ENCODE data around the gene STX4. TPM values are rescaled to one million over a fixed set of nuclear protein-coding genes. Genes with fewer than 3 reads are reported as not detected.
A peak's percentile ranks its signal among the peaks of the same experiment; 100 is the strongest.
"Not testable (repeated sequence)": the region's sequence is repeated elsewhere in the genome, so short reads cannot be mapped to it uniquely, and the experiment has no call there.

Gene STX4
- total RNA-seq, 2 experiments from 2014 or later: 29.2 to 35.9 TPM

DNA sequence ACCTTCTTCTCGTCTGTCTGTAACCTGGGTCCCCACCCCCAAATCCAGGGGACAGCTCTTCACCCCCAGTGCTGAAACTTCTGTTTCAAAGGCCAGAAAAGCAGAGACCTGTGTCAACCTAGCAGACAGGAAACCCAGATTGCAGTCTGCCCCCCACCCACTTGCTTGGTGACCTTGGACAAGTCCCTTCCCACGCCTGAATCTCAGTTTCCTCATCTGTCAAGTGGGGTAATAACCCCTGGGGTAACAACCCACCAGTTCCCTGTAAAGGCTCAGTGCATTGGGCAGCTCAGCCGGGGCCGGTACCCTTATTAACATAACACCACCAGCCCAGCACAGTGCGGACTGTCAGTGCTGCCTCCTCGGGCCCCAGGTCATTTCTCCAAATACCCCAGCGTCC is 24.2 kb upstream of the STX4 start:
- ChIA-PET POLR2A (no interaction called here), CTCF (interaction anchor here (0.6 to 1.0 kb wide), 2 partner anchors 24 to 35 kb away, joined by 3 read pairs; partner anchors contain the start of gene HSD3B7)
- ATAC-seq (no peak), DNase-seq (no peak)
- intact Hi-C loops (cut with DNase I, micrococcal nuclease): no loop called here
- H3K4me1 Mint-ChIP-seq: peaks cover 12% of the 10 kb centered on the region
- no peak overlapping the region for H3K4me3 Mint-ChIP-seq
- H3K27ac Mint-ChIP-seq: no peak overlapping the region
- peaks cover 11% of the 10 kb centered on the region for H3K27me3 Mint-ChIP-seq
- no peaks in the 10 kb centered on the region for H3K9me3 Mint-ChIP-seq (ENCODE audit: low read depth)
- no peaks in the 10 kb centered on the region for H3K36me3 Mint-ChIP-seq (ENCODE audit: low read depth)

DNA sequence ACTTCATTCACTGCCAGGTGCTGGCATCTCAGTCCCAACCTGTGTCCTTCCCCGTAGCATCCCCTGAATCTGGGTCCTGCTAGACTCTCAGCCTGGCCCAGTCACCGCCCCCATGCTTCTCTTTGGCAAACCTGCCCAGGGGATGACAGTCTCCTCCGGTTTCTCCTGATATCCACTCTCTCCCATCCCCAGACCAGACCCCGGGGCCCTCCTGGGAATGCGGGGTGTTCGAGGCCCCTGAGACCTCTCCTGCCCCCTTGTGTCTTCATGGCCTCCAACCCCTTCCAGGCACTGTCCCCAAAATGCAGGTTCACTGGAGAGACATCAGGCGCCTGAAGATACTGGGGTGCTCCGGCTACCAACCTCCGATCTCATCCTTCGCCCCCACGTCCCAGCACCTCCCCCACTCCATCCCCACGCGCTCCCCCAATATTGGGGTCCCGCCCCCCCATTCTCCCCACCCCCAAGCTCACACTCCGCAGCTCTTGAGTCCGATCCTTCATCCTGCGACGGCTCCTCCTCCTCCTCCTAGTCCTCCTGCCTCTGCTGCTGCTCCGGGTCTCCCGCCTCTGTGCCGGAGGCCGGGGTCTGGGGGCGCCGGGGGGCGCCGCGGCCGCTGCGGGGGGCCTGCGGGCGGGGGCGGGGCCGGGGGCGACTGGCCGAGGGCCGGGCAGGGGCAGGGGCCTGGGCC is 23.3 kb upstream of the STX4 start:
- Mint-ChIP-seq H3K36me3 (ENCODE audit: low read depth) (no peaks in the 10 kb centered on the region), H3K27me3 (peaks cover 11% of the 10 kb centered on the region), H3K27ac (peak overlapping the region; percentile 17), H3K9me3 (ENCODE audit: low read depth) (no peaks in the 10 kb centered on the region), H3K4me1 (peaks cover 12% of the 10 kb centered on the region), H3K4me3 (peak overlapping the region; percentile 49)
- intact Hi-C loops (cut with DNase I, micrococcal nuclease): no loop called here
- ATAC-seq (peak; percentile 10), DNase-seq (no peak)
- ChIA-PET POLR2A (interaction anchor here (0.7 kb wide), 1 partner anchor 64 kb away, joined by 3 read pairs; the partner anchor contains the start of genes ZNF646 and ZNF668), CTCF (no interaction called here)

DNA sequence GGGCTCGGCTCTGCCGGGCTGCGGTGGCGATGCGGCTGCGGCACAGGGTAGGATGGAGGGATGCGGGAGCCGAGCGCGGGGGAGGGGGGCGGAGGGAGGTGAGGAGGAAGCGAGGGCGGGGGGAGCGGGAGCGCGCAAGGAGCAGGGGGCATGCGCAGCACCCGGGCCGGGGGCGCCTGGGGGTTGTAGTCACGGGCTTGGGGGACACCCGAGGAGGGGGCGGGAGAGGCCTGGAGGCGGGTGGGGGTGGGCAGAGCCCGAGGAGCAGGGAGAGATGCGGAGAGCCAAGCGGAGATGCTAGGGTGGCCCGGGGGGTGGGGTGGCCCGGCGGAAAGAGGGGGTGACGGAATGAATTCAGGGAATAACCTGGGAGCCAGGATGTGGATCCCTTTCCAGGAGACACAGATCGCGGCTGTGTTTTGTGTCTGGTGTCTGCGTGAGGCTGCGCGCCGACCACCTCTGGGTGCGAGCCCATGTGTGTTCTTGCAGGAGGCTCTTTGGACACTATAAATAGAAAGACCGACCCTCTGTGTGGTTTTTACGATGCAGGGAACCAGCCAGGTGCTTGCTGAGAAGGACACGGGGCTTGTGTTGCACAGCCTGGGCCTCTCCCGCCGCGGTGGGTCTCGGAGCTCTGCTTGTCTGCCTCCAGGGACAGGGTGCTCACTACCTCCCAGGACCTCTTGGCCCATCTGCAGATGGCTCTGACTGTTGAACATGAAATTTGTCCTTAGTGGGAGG is 22.6 kb upstream of the STX4 start, which contains the start of gene STX1B:
Gene STX1B (minus strand): TSS at position 54 of the 741 bp plus-strand sequence. CDS start 242 bp downstream, outside the sequence.
- ChIA-PET POLR2A (no interaction called here), CTCF (no interaction called here)
- no peaks in the 10 kb centered on the region for H3K36me3 Mint-ChIP-seq (ENCODE audit: low read depth)
- peaks cover 12% of the 10 kb centered on the region for H3K4me1 Mint-ChIP-seq
- ATAC-seq: peak; percentile 59
- DNase-seq: peak; percentile 75
- peak within 1 kb of the TSS; percentile 61 for H3K4me3 Mint-ChIP-seq
- peak within 1 kb of the TSS; percentile 17 for H3K27ac Mint-ChIP-seq
- no peaks in the 10 kb centered on the region for H3K9me3 Mint-ChIP-seq (ENCODE audit: low read depth)
- peaks cover 11% of the 10 kb centered on the region for H3K27me3 Mint-ChIP-seq
- intact Hi-C loops (cut with DNase I, micrococcal nuclease): no loop called here

DNA sequence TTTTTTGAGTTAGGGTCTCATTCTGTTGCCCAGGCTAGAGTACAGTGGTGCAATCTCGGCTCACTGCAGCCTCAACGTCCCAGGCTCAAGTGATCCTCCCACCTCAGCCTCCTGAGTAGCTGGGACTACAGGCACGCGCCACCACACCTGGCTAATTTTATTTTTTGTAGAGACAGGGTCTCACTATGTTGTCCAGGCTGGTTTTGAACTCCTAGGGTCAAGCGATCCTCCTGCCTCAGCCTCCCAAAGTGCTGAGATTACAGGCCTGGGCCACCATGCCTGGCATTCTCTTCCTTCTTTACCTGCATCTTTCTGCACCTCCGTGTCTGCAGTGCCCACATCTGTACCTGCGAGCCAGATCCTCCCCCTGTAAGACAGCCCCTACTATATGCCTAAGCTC is 21.5 kb upstream of the STX4 start:
- POLR2A ChIA-PET; intact Hi-C loops (cut with DNase I, micrococcal nuclease); H3K27ac Mint-ChIP-seq; DNase-seq; ATAC-seq; H3K36me3 Mint-ChIP-seq (ENCODE audit: low read depth); H3K9me3 Mint-ChIP-seq (ENCODE audit: low read depth); CTCF ChIA-PET: not testable (repeated sequence)
- Mint-ChIP-seq H3K4me3 (peak overlapping the region; percentile 61), H3K27me3 (peaks cover 11% of the 10 kb centered on the region), H3K4me1 (peaks cover 12% of the 10 kb centered on the region)

- H3K9me3 Mint-ChIP-seq (ENCODE audit: low read depth); H3K4me3 Mint-ChIP-seq; CTCF ChIA-PET; POLR2A ChIA-PET; intact Hi-C loops (cut with DNase I, micrococcal nuclease); H3K36me3 Mint-ChIP-seq (ENCODE audit: low read depth); H3K27ac Mint-ChIP-seq; ATAC-seq; DNase-seq: not testable (repeated sequence)
- H3K27me3 Mint-ChIP-seq: peaks cover 11% of the 10 kb centered on the region
- H3K4me1 Mint-ChIP-seq: peaks cover 12% of the 10 kb centered on the region
Measured at GRCh38 chr16:31013292-31013691, 20.1 kb upstream of the STX4 start.

DNA sequence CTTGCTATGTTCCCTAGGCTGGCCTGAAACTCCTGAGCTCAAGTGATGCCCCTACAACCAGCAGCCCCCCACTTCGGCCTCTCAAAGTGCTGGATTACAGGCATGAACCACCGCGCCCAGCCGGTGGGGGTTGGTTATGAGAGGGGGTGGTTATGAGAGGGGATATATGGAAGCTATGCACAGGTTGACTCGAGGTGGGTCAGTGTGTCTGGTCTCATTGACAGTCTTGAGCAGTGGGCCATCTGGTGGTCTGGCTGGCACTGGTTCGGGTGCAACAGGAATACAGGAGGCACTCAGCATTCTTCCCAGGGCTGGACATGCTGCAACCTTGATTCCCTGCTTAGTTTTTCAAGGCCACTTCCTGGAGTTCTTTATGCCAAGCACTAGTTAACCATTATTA is 17.3 kb upstream of the STX4 start:
- Mint-ChIP-seq H3K27me3 (peaks cover 11% of the 10 kb centered on the region), H3K4me3 (no peak overlapping the region)
- CTCF ChIA-PET: no interaction called here

GRCh38 chr16:31017756-31018155 is 15.6 kb upstream of the STX4 start:
- H3K9me3 Mint-ChIP-seq (ENCODE audit: low read depth); H3K4me3 Mint-ChIP-seq; POLR2A ChIA-PET; CTCF ChIA-PET; DNase-seq; ATAC-seq; H3K36me3 Mint-ChIP-seq (ENCODE audit: low read depth); H3K27me3 Mint-ChIP-seq; intact Hi-C loops (cut with DNase I, micrococcal nuclease); H3K27ac Mint-ChIP-seq; H3K4me1 Mint-ChIP-seq: not testable (repeated sequence)

More for the DNA sequence above, 17.3 kb upstream of the STX4 start:
- DNase-seq (no peak), ATAC-seq (no peak)
- intact Hi-C loops (cut with DNase I, micrococcal nuclease): no loop called here
- Mint-ChIP-seq H3K9me3 (ENCODE audit: low read depth) (no peaks in the 10 kb centered on the region), H3K4me1 (peaks cover 4% of the 10 kb centered on the region), H3K36me3 (ENCODE audit: low read depth) (no peaks in the 10 kb centered on the region), H3K27ac (no peak overlapping the region)
- POLR2A ChIA-PET: no interaction called here

- Mint-ChIP-seq H3K27me3 (no peaks in the 10 kb centered on the region), H3K4me3 (no peak overlapping the region), H3K9me3 (ENCODE audit: low read depth) (no peaks in the 10 kb centered on the region), H3K36me3 (ENCODE audit: low read depth) (no peaks in the 10 kb centered on the region), H3K27ac (no peak overlapping the region), H3K4me1 (peaks cover 3% of the 10 kb centered on the region)
- ChIA-PET POLR2A (no interaction called here), CTCF (interaction anchor here (0.6 kb wide), 1 partner anchor 283 kb away, joined by 3 read pairs; no protein-coding TSS in a partner anchor)
- intact Hi-C loops (cut with DNase I, micrococcal nuclease): no loop called here
- DNase-seq: no peak
- no peak for ATAC-seq
Measured at GRCh38 chr16:31020536-31020935, 12.8 kb upstream of the STX4 start.

DNA sequence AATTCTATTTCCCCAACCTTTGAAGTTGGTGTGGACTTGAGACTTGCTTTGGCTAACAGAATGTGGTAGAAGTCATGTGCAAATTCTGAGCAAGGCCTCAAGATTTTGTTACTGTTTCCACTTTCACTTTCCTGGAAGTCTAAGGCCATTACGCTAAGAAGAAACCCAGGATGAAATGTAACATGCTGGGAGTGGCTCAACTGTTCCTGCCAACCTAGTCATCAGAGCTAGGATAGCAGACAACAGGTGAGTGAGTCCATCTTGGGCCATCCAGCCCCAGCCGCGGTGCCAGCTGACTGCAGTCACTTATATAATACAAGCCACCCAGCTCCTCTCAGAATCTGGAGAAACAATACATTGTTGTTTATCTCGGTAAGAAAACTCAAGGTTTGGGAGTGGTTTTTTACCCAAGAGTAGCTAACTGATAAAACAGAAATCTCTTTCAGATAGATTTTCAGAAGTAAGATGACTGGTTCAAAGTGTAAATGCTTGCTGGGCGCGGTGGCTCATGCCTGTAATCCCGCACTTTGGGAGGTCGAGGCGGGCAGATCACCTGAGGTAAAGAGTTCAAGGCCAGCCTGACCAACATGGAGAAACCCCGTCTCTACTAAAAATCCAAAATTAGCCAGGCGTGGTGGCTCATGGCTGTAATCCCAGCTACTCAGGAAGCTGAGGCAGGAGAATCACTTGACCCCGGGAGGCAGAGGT is 10.7 kb upstream of the STX4 start:
- no peaks in the 10 kb centered on the region for H3K36me3 Mint-ChIP-seq (ENCODE audit: low read depth)
- no peak for DNase-seq
- no peaks in the 10 kb centered on the region for H3K9me3 Mint-ChIP-seq (ENCODE audit: low read depth)
- H3K4me1 Mint-ChIP-seq: peaks cover 3% of the 10 kb centered on the region
- ATAC-seq: no peak
- no peaks in the 10 kb centered on the region for H3K27me3 Mint-ChIP-seq
- H3K27ac Mint-ChIP-seq: no peak overlapping the region
- CTCF ChIA-PET: interaction anchor here (0.6 to 1.3 kb wide), 2 partner anchors 178 to 436 kb away, joined by 3 to 4 read pairs; partner anchors contain the start of gene ARMC5
- H3K4me3 Mint-ChIP-seq: no peak overlapping the region
- intact Hi-C loops (cut with DNase I, micrococcal nuclease): no loop called here
- POLR2A ChIA-PET: no interaction called here

GRCh38 chr16:31023252-31023602 is 10.1 kb upstream of the STX4 start:
- ChIA-PET POLR2A (no interaction called here), CTCF (interaction anchor here (0.6 to 1.3 kb wide), 2 partner anchors 178 to 436 kb away, joined by 3 to 4 read pairs; partner anchors contain the start of gene ARMC5)
- intact Hi-C loops (cut with DNase I, micrococcal nuclease): no loop called here
- peaks cover 3% of the 10 kb centered on the region for H3K4me1 Mint-ChIP-seq
- H3K9me3 Mint-ChIP-seq (ENCODE audit: low read depth): no peaks in the 10 kb centered on the region
- ATAC-seq (no peak), DNase-seq (no peak)
- H3K27me3 Mint-ChIP-seq: no peaks in the 10 kb centered on the region
- H3K4me3 Mint-ChIP-seq: no peak overlapping the region
- H3K27ac Mint-ChIP-seq: no peak overlapping the region
- H3K36me3 Mint-ChIP-seq (ENCODE audit: low read depth): no peaks in the 10 kb centered on the region

DNA sequence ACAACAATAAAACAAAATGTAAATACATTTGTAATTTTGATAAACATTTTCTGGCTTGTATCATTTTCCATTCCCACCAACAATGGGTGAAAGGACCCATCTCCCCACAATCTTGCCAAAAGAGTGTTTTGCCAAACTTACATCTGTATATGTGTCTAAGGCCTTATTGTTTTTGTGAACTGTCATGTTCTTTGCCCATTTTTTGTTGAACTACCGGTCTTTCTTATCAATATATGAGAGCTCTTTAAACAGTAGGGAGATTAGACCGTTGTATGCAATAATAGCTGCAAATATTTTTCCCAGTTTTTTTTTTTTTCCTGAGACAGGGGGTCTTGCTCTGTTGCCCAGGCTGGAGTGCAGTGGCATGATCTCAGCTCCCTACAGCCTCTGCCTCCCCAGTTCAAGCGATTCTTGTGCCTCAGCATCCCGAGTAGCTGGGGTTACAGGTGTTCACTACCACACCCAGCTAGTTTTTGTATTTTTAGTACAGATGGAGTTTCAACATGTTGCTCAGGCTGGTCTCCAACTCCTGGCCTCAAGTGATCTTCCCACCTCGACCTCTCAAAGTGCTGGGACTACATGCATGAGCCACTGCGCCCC is 9.6 kb upstream of the STX4 start:
- ChIA-PET POLR2A (no interaction called here), CTCF (interaction anchor here (0.6 to 1.3 kb wide), 3 partner anchors 43 to 435 kb away, joined by 3 to 4 read pairs (median 3); partner anchors contain the start of gene ARMC5)
- Mint-ChIP-seq H3K4me3 (no peak overlapping the region), H3K27me3 (no peaks in the 10 kb centered on the region), H3K9me3 (ENCODE audit: low read depth) (no peaks in the 10 kb centered on the region), H3K36me3 (ENCODE audit: low read depth) (no peaks in the 10 kb centered on the region), H3K27ac (no peak overlapping the region), H3K4me1 (peaks cover 3% of the 10 kb centered on the region)
- DNase-seq: no peak
- no peak for ATAC-seq
- intact Hi-C loops (cut with DNase I, micrococcal nuclease): no loop called here

Measured in activated CD4-positive, alpha-beta T cell treated with anti-CD3 and anti-CD28 coated beads for 36 hours (primary cell).